Measurements from ENCODE around the gene CHCHD4.
"Not testable (repeated sequence)": the region's sequence is repeated elsewhere in the genome, so short reads cannot be mapped to it uniquely, and the experiment has no call there.

Gene CHCHD4

GRCh38 chr3:14133876-14134275 is 9.2 kb upstream of the CHCHD4 start:
- no peak for DNase-seq

- DNase-seq = no peak
Measured at GRCh38 chr3:14133188-14133800, 8.6 kb upstream of the CHCHD4 start.

- DNase-seq = no peak
Measured at GRCh38 chr3:14132689-14133088, 8.0 kb upstream of the CHCHD4 start.

- no peak for DNase-seq
Measured at GRCh38 chr3:14132120-14132519, 7.5 kb upstream of the CHCHD4 start.

- no peak for DNase-seq
Measured at GRCh38 chr3:14131134-14131533, 6.5 kb upstream of the CHCHD4 start.

- DNase-seq = no peak
Measured at GRCh38 chr3:14130707-14131106, 6.0 kb upstream of the CHCHD4 start.

GRCh38 chr3:14130230-14130629 is 5.6 kb upstream of the CHCHD4 start:
- no peak for DNase-seq

- no peak for DNase-seq
Measured at GRCh38 chr3:14129296-14129695, 4.6 kb upstream of the CHCHD4 start.

GRCh38 chr3:14128724-14129123 is 4.1 kb upstream of the CHCHD4 start:
- no peak for DNase-seq

- DNase-seq = no peak
Measured at GRCh38 chr3:14127516-14128161, 3.0 kb upstream of the CHCHD4 start.

GRCh38 chr3:14126887-14127505 is 2.3 kb upstream of the CHCHD4 start:
- DNase-seq = no peak

GRCh38 chr3:14126017-14126886 is 1.6 kb upstream of the CHCHD4 start:
- no peak for DNase-seq

GRCh38 chr3:14125193-14126016 is 735 bp upstream of the CHCHD4 start:
- peak; percentile 72 for DNase-seq

- no peak for DNase-seq
Measured at GRCh38 chr3:14124223-14124614, 451 bp downstream of the CHCHD4 start.

- DNase-seq = no peak
Measured at GRCh38 chr3:14123308-14124222, 1.1 kb downstream of the CHCHD4 start.

- no peak for DNase-seq
Measured at GRCh38 chr3:14122301-14122700, 2.4 kb downstream of the CHCHD4 start.

- DNase-seq = no peak
Measured at GRCh38 chr3:14121859-14122258, 2.8 kb downstream of the CHCHD4 start.

GRCh38 chr3:14120921-14121448 is 3.7 kb downstream of the CHCHD4 start:
- DNase-seq = not testable (repeated sequence)

GRCh38 chr3:14120111-14120920 is 4.4 kb downstream of the CHCHD4 start:
- DNase-seq = no peak

GRCh38 chr3:14119651-14120050 is 5.0 kb downstream of the CHCHD4 start:
- no peak for DNase-seq
